ENCODE measurements around the gene CCDC170. TPM values are rescaled to one million over a fixed set of nuclear protein-coding genes. Genes with fewer than 3 reads are reported as not detected.
"Not testable (repeated sequence)": the region's sequence is repeated elsewhere in the genome, so short reads cannot be mapped to it uniquely, and the experiment has no call there.

CCDC170 gene, protein sequence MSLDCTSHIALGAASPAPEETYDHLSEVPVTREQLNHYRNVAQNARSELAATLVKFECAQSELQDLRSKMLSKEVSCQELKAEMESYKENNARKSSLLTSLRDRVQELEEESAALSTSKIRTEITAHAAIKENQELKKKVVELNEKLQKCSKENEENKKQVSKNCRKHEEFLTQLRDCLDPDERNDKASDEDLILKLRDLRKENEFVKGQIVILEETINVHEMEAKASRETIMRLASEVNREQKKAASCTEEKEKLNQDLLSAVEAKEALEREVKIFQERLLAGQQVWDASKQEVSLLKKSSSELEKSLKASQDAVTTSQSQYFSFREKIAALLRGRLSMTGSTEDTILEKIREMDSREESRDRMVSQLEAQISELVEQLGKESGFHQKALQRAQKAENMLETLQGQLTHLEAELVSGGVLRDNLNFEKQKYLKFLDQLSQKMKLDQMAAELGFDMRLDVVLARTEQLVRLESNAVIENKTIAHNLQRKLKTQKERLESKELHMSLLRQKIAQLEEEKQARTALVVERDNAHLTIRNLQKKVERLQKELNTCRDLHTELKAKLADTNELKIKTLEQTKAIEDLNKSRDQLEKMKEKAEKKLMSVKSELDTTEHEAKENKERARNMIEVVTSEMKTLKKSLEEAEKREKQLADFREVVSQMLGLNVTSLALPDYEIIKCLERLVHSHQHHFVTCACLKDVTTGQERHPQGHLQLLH
- 0.24 and 1.9 TPM in 2 replicates for total RNA-seq (ENCODE audit: low replicate concordance)
- long read RNA-seq, partial matches to known transcripts = 1 of 1 reads
- long read RNA-seq, other reads (novel, unspliced or antisense) = 0 of 1 reads

DNA sequence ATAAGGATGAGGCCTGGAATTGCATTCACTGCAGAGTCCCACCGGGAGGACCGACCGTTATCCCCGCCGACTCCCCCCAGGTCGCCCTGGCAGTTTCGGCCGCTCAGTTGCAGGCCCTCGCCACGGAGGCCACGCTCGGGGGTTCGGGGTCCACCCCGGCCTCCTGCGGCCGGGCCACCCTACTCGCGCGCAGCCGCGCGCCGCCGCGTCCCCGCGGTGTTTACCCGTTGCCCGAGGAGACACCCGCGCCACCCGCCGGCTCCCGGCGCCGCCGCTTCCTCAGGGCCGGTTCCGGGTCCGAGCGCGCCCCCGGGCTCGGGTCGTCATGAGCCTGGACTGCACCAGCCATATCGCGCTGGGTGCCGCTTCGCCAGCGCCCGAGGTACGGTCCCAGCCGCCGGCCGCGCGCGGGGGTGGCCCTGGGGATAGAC lies at the start of gene CCDC170:
Gene CCDC170 (plus strand): TSS at position 214 of the 431 bp plus-strand sequence. CDS start 112 bp downstream, at position 326.
- no peaks in the 10 kb centered on the region for H3K9me3 Mint-ChIP-seq

DNA sequence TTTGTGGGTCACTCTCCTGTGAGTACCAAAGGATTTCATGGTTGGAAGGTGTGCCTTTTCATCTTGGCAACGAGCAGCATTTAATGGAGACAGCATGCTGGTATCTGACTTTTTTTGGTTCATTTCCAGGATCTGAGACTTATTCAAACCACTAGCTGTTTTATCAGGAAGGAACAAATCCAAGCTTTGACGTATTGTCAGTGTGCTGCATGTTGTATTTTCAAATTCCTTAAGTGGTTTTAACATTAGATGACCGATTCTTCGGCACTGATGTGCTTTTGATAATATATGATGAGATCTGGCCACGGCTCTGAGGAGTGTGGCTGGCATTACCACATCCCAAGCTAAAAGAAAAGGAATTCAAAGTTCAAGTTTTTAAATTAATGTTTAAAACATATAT lies 48.3 kb upstream of the CCDC170 start:
- Mint-ChIP-seq H3K4me1 (ENCODE audit: unreplicated experiment) (peaks cover 18% of the 10 kb centered on the region), H3K27me3 (no peaks in the 10 kb centered on the region), H3K36me3 (peaks cover 19% of the 10 kb centered on the region), H3K4me3 (no peak overlapping the region), H3K9me3 (no peaks in the 10 kb centered on the region), H3K27ac (peak overlapping the region; percentile 86)
- no peak for DNase-seq (ENCODE audit: extremely low spot score, unreplicated experiment)
- TF ChIP-seq, protein P1, sequence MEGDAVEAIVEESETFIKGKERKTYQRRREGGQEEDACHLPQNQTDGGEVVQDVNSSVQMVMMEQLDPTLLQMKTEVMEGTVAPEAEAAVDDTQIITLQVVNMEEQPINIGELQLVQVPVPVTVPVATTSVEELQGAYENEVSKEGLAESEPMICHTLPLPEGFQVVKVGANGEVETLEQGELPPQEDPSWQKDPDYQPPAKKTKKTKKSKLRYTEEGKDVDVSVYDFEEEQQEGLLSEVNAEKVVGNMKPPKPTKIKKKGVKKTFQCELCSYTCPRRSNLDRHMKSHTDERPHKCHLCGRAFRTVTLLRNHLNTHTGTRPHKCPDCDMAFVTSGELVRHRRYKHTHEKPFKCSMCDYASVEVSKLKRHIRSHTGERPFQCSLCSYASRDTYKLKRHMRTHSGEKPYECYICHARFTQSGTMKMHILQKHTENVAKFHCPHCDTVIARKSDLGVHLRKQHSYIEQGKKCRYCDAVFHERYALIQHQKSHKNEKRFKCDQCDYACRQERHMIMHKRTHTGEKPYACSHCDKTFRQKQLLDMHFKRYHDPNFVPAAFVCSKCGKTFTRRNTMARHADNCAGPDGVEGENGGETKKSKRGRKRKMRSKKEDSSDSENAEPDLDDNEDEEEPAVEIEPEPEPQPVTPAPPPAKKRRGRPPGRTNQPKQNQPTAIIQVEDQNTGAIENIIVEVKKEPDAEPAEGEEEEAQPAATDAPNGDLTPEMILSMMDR (conservative IDR thresholded peaks at IDR 0.05) = no peak

More for the DNA sequence above, at the start of gene CCDC170:
- Mint-ChIP-seq H3K36me3 (no peaks in the 10 kb centered on the region), H3K4me1 (ENCODE audit: unreplicated experiment) (peaks cover 6% of the 10 kb centered on the region), H3K27ac (peak within 1 kb of the TSS; percentile 46), H3K27me3 (peaks cover 59% of the 10 kb centered on the region), H3K4me3 (peak within 1 kb of the TSS; percentile 88)
- peak; percentile 75 for DNase-seq (ENCODE audit: extremely low spot score, unreplicated experiment)
- TF ChIP-seq, protein P1 (conservative IDR thresholded peaks at IDR 0.05) = peak; percentile 14

DNA sequence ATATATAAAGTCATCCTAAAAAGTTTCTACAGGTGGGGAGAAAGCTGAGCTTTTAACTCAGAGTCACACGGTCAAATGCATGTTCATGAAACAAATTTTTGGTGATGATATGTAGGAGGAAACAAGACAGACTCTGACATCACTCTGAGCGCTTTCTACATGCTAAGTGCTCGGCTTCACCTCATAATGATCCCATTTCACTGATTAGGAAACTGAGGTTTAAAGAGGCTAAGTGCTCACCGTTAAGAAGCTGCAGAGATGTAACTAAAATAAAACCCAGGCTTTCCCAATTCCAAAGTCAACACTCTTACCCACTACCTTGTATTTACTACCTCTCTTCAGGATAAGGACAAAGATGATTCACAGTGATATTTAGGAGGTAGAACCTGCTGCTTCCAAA lies 46.6 kb upstream of the CCDC170 start:
- peaks cover 24% of the 10 kb centered on the region for H3K36me3 Mint-ChIP-seq
- H3K4me3 Mint-ChIP-seq = peak overlapping the region; percentile 10
- peak overlapping the region; percentile 29 for H3K27ac Mint-ChIP-seq
- H3K27me3 Mint-ChIP-seq = peaks cover 3% of the 10 kb centered on the region
- peaks cover 10% of the 10 kb centered on the region for H3K4me1 Mint-ChIP-seq (ENCODE audit: unreplicated experiment)
- TF ChIP-seq, protein P1 (conservative IDR thresholded peaks at IDR 0.05) = no peak
- no peak for DNase-seq (ENCODE audit: extremely low spot score, unreplicated experiment)
- no peaks in the 10 kb centered on the region for H3K9me3 Mint-ChIP-seq

DNA sequence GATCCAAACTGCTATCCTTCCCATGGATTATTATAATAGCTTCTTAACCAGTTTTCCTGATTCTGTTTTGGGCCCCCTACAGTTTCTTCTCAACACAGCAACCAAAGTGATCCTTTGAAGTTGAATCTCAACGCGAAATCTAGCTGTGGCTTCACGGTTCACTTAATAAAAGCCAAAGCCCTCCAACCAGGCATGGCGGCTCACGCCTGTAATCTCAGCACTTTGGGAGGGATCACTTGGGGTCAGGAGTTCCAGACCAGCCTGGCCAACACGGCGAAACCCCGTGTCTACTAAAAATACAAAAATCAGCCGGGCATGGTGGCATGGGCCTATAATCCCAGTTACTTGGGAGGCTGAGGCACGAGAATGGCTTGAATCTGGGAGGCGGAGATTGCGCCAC lies 45.2 kb upstream of the CCDC170 start:
- H3K36me3 Mint-ChIP-seq = peaks cover 22% of the 10 kb centered on the region
- DNase-seq (ENCODE audit: extremely low spot score, unreplicated experiment) = no peak
- H3K27me3 Mint-ChIP-seq = peaks cover 4% of the 10 kb centered on the region
- no peak overlapping the region for H3K4me3 Mint-ChIP-seq
- peak overlapping the region; percentile 17 for H3K27ac Mint-ChIP-seq
- TF ChIP-seq, protein P1 (conservative IDR thresholded peaks at IDR 0.05) = peak; percentile 24
- H3K9me3 Mint-ChIP-seq = no peaks in the 10 kb centered on the region
- peaks cover 11% of the 10 kb centered on the region for H3K4me1 Mint-ChIP-seq (ENCODE audit: unreplicated experiment)

DNA sequence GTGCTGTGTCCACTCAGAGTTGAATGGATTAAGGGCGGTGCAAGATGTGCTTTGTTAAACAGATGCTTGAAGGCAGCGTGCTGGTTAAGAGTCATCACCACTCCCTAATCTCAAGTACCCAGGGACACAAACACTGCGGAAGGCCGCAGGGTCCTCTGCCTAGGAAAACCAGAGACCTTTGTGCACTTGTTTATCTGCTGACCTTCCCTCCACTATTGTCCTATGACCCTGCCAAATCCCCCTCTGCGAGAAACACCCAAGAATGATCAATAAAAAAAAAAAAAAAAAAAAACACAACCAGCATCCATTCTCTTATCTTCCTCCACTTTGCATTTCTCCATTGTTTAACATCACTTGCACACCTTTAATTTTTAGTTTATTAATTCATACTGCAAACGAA lies 42.9 kb upstream of the CCDC170 start:
- H3K9me3 Mint-ChIP-seq; DNase-seq (ENCODE audit: extremely low spot score, unreplicated experiment); H3K27me3 Mint-ChIP-seq: not testable (repeated sequence)
- peaks cover 20% of the 10 kb centered on the region for H3K36me3 Mint-ChIP-seq
- H3K4me1 Mint-ChIP-seq (ENCODE audit: unreplicated experiment) = peaks cover 15% of the 10 kb centered on the region
- peak overlapping the region; percentile 97 for H3K4me3 Mint-ChIP-seq
- peak overlapping the region; percentile 92 for H3K27ac Mint-ChIP-seq

Data from type B pancreatic cell (in vitro differentiated cells).